Esophagus squamous epithelium (tissue), 4 donors: ENCODE data around the gene THEM5.

ENCODE experiments used
- CTCF ChIP-seq, 6 experiments: fragments of 450-650 bp in 4 of 6; fragments of 200-600 bp in 2 of 6; sonication (generic) in 2 of 6; IDR thresholded peaks; one replicate each; pipeline ENCODE4 v1.5.1; 2016 to 2019; ENCODE audit warnings: antibody characterized with exemption in 6 of 6, mild to moderate bottlenecking in 4 of 6, moderate library complexity in 4 of 6
- POLR2A ChIP-seq, 4 donors: fragments of 450-650 bp; IDR thresholded peaks; one replicate each; pipeline ENCODE4 v1.6.1; 2017; ENCODE audit warnings: antibody characterized with exemption in 4 of 4, mild to moderate bottlenecking in 4 of 4, moderate library complexity in 3 of 4

- TF ChIP-seq CTCF (IDR thresholded peaks at IDR 0.05) (no peak), POLR2A (IDR thresholded peaks at IDR 0.05) (no peak)
These were observed 21.9 kb downstream of the THEM5 start, which contains the start of gene RORC for GRCh38 chr1:151831605-151832004.
